GM15510 (cell line): Measurements from ENCODE around the gene PAX7.

Experiments
- POLR2A ChIP-seq: IDR thresholded peaks from 3 replicates; pipeline ENCODE4 v1.6.1; 2011; ENCODE audit warnings: borderline replicate concordance; ENCODE audit not compliant: insufficient read length; ENCODE audit errors: extremely low read depth

Gene PAX7

GRCh38 chr1:18736958-18737357 lies 106.3 kb downstream of the PAX7 start:
- no peak for TF ChIP-seq POLR2A

- no peak for TF ChIP-seq POLR2A
Observed at GRCh38 chr1:18738126-18738525, 107.5 kb downstream of the PAX7 start.

GRCh38 chr1:18738617-18739016 lies 108.0 kb downstream of the PAX7 start:
- TF ChIP-seq POLR2A, result no peak

GRCh38 chr1:18739408-18739807 lies 108.8 kb downstream of the PAX7 start:
- no peak for TF ChIP-seq POLR2A

GRCh38 chr1:18739897-18740296 lies 109.3 kb downstream of the PAX7 start:
- TF ChIP-seq POLR2A, result no peak

- TF ChIP-seq POLR2A, result no peak
Observed at GRCh38 chr1:18740617-18741016, 110.0 kb downstream of the PAX7 start.

- TF ChIP-seq POLR2A, result no peak
Observed at GRCh38 chr1:18743233-18743632, 112.6 kb downstream of the PAX7 start.

- TF ChIP-seq POLR2A, result no peak
Observed at GRCh38 chr1:18746981-18747380, 116.3 kb downstream of the PAX7 start.

- no peak for TF ChIP-seq POLR2A
Observed at GRCh38 chr1:18747671-18748070, 117.0 kb downstream of the PAX7 start.

GRCh38 chr1:18748435-18748834 lies 117.8 kb downstream of the PAX7 start:
- TF ChIP-seq POLR2A, result no peak

GRCh38 chr1:18749569-18749968 lies 118.9 kb downstream of the PAX7 start:
- no peak for TF ChIP-seq POLR2A

- no peak for TF ChIP-seq POLR2A
Observed at GRCh38 chr1:18750600-18750999, 120.0 kb downstream of the PAX7 start.

- TF ChIP-seq POLR2A, result no peak
Observed at GRCh38 chr1:18751425-18751824, 120.8 kb downstream of the PAX7 start.

GRCh38 chr1:18752409-18752808 lies 121.8 kb downstream of the PAX7 start:
- no peak for TF ChIP-seq POLR2A

- TF ChIP-seq POLR2A, result no peak
Observed at GRCh38 chr1:18760156-18760555, 129.5 kb downstream of the PAX7 start.

GRCh38 chr1:18761948-18762840 lies 131.5 kb downstream of the PAX7 start:
- TF ChIP-seq POLR2A, result no peak
